ENCODE data around the gene ANO1. TPM values are rescaled to one million over a fixed set of nuclear protein-coding genes. Genes with fewer than 3 reads are reported as not detected.

The ANO1 gene
- total RNA-seq, 1 experiment from 2014 or later = 184 TPM

DNA sequence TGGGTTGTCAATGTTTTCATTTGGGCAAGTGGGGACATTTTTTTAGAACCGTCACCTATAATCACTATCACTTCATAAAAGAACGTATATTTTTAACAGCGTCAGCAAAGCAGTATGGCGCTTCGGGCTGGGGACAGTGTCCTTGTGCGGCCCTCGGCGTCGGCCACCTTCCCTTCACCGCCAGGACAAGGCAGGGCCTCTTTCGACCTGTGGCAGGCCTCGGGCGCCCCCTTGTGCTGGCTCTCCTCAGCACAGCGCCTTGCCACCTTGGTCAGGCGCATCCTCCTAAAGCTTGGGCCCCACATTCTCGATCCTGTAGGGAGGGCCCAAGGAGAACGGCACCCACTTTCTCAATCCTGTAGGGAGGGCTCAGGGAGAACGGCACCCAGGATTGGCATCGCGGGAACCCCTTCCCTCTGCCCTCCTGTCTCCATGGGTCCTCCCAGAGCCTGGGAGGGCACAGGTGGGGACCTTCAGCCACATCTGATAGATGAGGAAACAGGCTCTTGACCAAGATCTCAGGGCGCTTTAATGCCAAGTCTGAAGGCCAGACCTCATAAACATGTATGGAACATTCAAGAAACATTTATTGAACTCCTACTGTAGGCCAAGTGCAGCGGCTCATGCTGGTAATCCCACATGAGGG, 113.5 kb downstream of the ANO1 start:
- ATAC-seq (peak; percentile 80), DNase-seq (peak; percentile 84)
- peak overlapping the region; percentile 10; the same call in 1 of the 2 replicates for H2AFZ ChIP-seq (ENCODE audit: low read length)
- peaks cover 8% of the 10 kb centered on the region; the same call in 1 of the 2 replicates for H3K4me1 ChIP-seq (ENCODE audit: insufficient read depth, low read length)
- H3K36me3 ChIP-seq (ENCODE audit: low read depth, low read length) = peaks cover 14% of the 10 kb centered on the region; the same call in 1 of the 2 replicates
- H4K20me1 ChIP-seq (ENCODE audit: low read length) = no peaks in the 10 kb centered on the region
- no peak overlapping the region for H3K9ac ChIP-seq (ENCODE audit: low read length)
- H3K4me3 ChIP-seq (ENCODE audit: low read length) = no peak overlapping the region
- no peaks in the 10 kb centered on the region for H3K79me2 ChIP-seq (ENCODE audit: low read length)
- H3K9me2 ChIP-seq (replicated peaks; ENCODE audit: low read length) = no peaks in the 10 kb centered on the region
- peaks cover 14% of the 10 kb centered on the region for H3F3A ChIP-seq (ENCODE audit: low read length, unreplicated experiment)
- H3K27me3 ChIP-seq (ENCODE audit: low read length) = no peaks in the 10 kb centered on the region
- CTCF ChIA-PET = interaction anchor here (0.5 to 0.6 kb wide), 2 partner anchors 72 to 276 kb away, joined by 3 read pairs; no protein-coding TSS in a partner anchor
- no TSS peak for BruUV-seq (replicated peaks)
- H3K4me2 ChIP-seq (ENCODE audit: low read length) = no peak overlapping the region
- intact Hi-C loops (cut with micrococcal nuclease) = loop anchor here (1.0 to 10.0 kb wide), 3 partner anchors 107 to 276 kb away; no protein-coding TSS in a partner anchor
- no peak overlapping the region for H3K27ac ChIP-seq (ENCODE audit: low read length)
- TF ChIP-seq, protein P1, sequence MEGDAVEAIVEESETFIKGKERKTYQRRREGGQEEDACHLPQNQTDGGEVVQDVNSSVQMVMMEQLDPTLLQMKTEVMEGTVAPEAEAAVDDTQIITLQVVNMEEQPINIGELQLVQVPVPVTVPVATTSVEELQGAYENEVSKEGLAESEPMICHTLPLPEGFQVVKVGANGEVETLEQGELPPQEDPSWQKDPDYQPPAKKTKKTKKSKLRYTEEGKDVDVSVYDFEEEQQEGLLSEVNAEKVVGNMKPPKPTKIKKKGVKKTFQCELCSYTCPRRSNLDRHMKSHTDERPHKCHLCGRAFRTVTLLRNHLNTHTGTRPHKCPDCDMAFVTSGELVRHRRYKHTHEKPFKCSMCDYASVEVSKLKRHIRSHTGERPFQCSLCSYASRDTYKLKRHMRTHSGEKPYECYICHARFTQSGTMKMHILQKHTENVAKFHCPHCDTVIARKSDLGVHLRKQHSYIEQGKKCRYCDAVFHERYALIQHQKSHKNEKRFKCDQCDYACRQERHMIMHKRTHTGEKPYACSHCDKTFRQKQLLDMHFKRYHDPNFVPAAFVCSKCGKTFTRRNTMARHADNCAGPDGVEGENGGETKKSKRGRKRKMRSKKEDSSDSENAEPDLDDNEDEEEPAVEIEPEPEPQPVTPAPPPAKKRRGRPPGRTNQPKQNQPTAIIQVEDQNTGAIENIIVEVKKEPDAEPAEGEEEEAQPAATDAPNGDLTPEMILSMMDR (conservative IDR thresholded peaks at IDR 0.05; ENCODE audit: low read depth, low read length) = peak; percentile 98
- TF ChIP-seq EZH2phosphoT487 (IDR thresholded peaks at IDR 0.05; ENCODE audit: borderline replicate concordance, low read length) = no peak
- H3K9me3 ChIP-seq (ENCODE audit: low read length) = no peaks in the 10 kb centered on the region
- POLR2A ChIA-PET (ENCODE audit: unreplicated experiment) = no interaction called here

DNA sequence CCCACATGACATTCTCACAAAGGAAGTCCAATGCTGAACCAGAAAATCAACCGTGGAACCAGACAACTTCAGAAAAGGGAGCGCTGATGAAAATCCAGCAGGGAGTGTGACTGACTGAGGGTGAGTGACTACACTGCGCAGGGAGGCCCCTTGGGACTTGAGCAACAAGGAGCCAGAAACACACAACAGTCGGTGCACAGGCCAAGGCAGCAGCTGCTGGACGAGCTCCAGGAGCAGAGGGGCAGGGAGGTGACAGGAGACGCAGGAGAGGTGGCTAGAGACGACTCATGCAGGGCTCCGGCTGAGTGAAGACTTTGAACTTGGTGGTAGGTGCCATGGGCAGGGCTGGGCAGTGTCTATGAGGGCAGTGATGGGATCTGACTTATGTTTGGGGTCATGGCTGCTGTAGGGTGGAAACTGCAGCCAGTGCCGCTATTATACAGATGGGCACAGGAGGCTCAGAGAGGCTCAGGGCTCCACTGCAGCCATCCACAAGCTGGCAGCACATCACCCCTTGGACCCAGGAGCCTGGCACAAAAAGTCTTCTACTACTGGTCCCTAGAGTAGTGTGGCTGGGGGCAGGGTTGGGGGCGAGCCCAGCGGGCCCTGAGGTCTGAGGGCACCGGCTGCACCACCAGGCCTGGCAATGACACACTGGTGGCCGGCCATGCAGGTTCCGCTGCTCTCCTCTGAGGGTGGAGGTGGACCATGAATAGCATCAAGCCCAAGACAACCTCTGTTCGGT, 114.7 kb downstream of the ANO1 start:
- intact Hi-C loops (cut with micrococcal nuclease) = loop anchor here (10.0 kb wide), 2 partner anchors 108 to 248 kb away; no protein-coding TSS in a partner anchor

More for the DNA sequence above, 114.7 kb downstream of the ANO1 start:
- Histone ChIP-seq H3K4me2 (ENCODE audit: low read length) (no peak overlapping the region), H3K27me3 (ENCODE audit: low read length) (no peaks in the 10 kb centered on the region), H3K4me3 (ENCODE audit: low read length) (no peak overlapping the region), H2AFZ (ENCODE audit: low read length) (no peak overlapping the region), H3K36me3 (ENCODE audit: low read depth, low read length) (peaks cover 5% of the 10 kb centered on the region; the same call in 1 of the 2 replicates), H3K9me3 (ENCODE audit: low read length) (no peaks in the 10 kb centered on the region), H3K79me2 (ENCODE audit: low read length) (no peaks in the 10 kb centered on the region), H3K4me1 (ENCODE audit: insufficient read depth, low read length) (peaks cover 8% of the 10 kb centered on the region; the same call in 1 of the 2 replicates), H3K9me2 (replicated peaks; ENCODE audit: low read length) (no peaks in the 10 kb centered on the region), H3K9ac (ENCODE audit: low read length) (no peak overlapping the region), H3F3A (ENCODE audit: low read length, unreplicated experiment) (peaks cover 14% of the 10 kb centered on the region), H3K27ac (ENCODE audit: low read length) (no peak overlapping the region), H4K20me1 (ENCODE audit: low read length) (no peaks in the 10 kb centered on the region)
- no TSS peak for BruUV-seq (replicated peaks)
- TF ChIP-seq, protein P1 (conservative IDR thresholded peaks at IDR 0.05; ENCODE audit: low read depth, low read length) = no peak
- TF ChIP-seq EZH2phosphoT487 (IDR thresholded peaks at IDR 0.05; ENCODE audit: borderline replicate concordance, low read length) = no peak
- TF ChIP-seq EZH2 (IDR thresholded peaks at IDR 0.05; ENCODE audit: low read length, unreplicated experiment) = no peak
- ChIA-PET CTCF (no interaction called here), POLR2A (ENCODE audit: unreplicated experiment) (no interaction called here)
- no peak for ATAC-seq
- no peak for DNase-seq

All from PC-3 (cell line).